GM19025 (cell line): ENCODE measurements around the gene MYO3A.

Experiments
- ATAC-seq: cut with Tn5 transposase; IDR thresholded peaks from one replicate; pipeline ENCODE4 v1.9.1; 2021; ENCODE audit warnings: mild to moderate bottlenecking, low read depth, moderate library complexity; ENCODE audit not compliant: unreplicated experiment

The MYO3A gene

GRCh38 chr10:26211781-26212444, 277.9 kb downstream of the MYO3A start:
- ATAC-seq = no peak

DNA sequence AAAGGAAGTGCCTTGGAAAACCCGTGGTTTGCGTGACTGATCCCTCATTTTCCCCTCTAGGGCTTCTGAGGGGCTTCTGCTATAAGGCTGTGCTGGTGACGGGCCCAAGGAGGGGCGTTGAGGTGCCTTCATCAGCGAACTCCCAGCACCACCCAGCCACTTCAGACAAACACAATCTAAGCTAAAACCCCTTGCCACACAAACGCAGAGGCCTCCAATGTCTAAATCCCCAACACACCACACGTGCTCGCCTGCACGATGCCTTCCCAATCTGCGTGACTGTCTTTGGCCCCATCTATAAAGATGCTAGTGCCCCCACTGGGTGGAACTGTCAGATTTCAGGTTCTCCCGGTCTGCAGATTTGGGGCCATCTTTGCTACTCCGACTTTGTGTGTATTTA, 278.5 kb downstream of the MYO3A start:
- no peak for ATAC-seq

DNA sequence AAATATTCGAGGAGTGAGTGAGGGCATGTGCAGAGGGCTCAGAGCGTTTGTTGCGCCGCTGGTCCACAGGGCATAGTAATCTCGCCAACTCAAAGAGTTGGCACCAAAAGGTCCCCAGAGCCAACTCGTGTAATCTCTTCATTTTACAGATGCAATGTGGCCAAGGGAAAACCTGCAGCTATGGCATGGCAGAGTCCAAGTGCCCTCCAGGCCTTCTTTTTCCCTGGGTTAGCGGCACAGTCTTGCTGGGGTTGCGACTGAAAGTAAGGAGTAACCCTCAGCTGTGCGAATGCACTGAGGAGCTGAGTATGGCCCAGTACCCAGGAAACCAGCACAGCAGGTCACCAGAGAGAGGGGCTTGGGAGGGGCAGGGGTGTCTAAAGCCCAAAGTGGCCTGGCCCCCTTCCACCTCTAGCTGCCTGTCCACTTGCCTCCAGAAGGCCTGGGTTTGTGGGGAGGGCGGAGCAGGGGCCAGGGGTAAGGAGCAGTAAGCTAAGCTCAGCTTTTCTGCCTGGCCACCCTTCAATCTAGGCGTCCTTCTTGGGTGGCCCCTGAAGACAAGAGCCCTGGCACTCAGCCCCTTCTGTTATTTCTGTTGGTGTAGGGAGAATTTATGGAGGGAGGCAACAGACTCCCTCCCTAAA, 279.2 kb downstream of the MYO3A start:
- ATAC-seq = no peak

GRCh38 chr10:26214004-26214403, 280.0 kb downstream of the MYO3A start:
- ATAC-seq = no peak

DNA sequence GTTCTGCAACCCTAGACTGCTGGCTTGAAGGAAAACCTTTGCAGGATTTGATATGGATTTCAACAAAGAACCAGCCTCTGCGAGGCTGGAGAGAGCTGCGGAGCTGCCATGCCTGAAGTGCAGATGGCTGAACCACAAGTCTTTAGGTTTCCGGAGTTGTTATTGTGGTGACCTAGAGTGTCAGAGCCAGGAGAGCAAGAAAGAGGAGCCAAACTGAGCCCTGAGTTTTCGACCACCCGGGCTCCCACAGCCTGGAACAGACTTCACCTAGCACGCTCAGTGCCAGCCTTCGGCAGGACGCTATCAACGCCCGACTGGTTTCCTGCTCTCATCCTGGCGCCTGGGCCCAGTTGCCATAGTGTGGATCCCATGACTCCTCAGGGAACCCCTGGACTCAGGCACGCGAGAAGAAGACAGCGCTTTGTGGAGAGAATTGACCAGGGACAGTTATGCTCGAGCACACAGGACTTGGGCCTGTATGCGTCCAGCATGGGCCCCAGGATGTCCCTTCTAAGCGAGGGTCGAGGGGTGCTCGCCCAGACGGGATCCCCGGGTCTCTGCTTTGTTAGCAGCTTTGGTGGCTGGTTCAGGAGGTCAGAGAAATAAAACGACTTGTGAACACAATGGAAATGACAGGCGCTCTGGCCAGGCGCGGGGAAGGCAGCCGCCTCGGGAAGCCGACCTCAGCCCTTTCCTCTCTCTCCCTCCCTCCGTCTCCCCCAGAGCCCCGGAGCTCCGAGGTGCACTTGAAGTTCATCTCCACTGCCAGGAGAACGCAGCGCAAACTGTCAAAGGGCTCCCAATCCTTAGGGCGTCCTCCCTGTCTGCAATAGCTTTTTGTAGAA, 280.7 kb downstream of the MYO3A start:
- no peak for ATAC-seq

DNA sequence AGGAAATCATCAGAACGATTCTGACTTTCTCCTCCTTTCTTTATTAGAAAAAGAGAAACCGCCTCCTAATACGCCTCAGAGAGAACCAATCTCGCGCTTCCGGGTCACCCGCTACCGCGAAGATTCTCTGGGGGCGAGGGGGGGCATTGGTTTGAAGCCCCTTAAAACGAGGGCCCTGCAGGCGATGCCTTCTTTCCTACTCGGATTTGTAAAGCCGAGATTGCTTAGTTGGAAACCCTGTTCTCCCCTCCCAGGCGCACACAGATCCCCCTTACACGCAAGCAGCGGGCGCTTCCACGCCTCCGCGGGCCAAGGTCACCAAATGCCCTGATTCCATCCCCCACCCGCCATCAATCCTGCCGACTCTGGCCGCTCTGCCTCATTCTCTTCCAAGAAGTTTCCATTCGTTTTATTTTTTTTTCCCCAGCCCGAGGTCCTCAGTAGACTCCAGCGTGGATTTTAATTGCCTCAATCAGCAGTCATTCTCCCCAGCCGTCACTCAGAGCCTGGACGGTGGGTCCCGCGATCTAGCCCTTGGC, 281.4 kb downstream of the MYO3A start:
- no peak for ATAC-seq

DNA sequence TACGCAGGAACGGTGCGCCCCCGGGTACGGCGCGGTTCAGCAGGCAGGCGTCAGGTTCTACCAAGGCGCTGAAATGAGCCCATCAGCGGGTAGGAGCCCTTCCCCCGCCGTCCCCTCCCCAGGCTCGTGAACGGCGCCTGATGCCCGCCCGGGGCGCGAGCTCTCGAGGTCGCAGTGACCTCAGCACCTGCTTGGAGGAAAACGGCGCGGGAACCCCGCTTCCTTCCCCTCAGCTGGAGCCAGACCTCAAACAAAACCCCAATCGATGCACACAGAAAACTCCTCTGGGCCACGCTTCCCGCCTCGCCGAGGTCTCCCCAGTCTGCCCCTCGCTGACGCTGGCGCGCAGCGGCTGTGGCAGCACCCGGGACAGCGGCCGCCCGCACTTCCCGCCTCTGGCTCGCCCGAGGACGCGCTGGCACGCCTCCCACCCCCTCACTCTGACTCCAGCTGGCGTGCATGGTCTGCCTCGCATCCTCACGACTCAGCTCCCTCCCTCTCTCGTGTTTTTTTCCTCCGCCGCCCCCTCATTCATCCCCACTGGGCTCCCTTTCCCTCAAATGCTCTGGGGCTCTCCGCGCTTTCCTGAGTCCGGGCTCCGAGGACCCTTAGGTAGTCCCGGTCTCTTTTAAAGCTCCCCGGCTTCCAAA, 282.0 kb downstream of the MYO3A start:
- no peak for ATAC-seq

GRCh38 chr10:26216585-26217395, 282.8 kb downstream of the MYO3A start, which contains the start of gene GAD2:
Gene GAD2 (plus strand): TSS chr10:26216774. CDS start chr10:26216810, 36 bp downstream.
- no peak for ATAC-seq

GRCh38 chr10:26217396-26218086, 283.5 kb downstream of the MYO3A start:
- ATAC-seq = no peak

DNA sequence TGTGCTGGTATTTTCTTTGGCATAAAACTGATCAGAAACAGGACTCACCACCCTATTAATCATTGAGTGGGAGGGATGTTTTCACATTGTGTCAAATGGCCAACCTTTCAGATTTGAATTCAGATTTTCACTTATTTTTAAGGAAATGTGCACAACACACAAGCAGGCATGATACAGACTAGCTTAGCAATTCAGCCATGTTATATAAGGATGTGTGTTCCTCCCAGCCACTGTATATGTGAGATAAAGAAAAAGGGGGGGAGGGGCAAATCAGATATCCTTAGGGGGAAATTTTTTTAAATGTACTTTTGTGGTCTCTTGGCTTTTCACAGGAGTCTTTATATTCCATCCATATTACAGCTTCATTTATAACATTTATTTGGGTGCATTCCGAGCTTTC, 285.6 kb downstream of the MYO3A start:
- no peak for ATAC-seq

GRCh38 chr10:26220901-26221300, 286.9 kb downstream of the MYO3A start:
- ATAC-seq = no peak

DNA sequence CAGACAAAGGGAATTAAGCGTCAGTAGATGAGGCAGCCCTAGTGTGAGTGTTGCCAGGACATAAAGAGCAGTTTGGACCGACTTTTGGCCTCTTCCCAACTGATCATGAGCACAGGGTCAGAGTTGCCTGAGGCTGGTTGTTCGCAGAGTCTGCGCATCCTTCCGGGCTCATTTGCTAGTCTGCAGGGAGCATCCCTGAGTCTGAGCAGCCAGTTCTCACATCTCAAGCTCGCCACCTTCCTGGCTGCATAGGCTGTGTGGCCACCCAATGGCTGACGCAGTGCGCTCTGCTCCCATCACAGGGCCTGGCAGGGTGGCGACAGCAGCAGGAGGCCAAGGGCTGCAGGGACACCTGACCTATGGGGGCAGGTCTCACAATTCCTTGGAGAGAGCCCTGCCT, 287.5 kb downstream of the MYO3A start:
- ATAC-seq = no peak

GRCh38 chr10:26222563-26222962, 288.5 kb downstream of the MYO3A start:
- ATAC-seq = no peak

- no peak for ATAC-seq
Measured at GRCh38 chr10:26225322-26225721, 291.3 kb downstream of the MYO3A start.

- no peak for ATAC-seq
Measured at GRCh38 chr10:26227786-26228185, 293.8 kb downstream of the MYO3A start.

DNA sequence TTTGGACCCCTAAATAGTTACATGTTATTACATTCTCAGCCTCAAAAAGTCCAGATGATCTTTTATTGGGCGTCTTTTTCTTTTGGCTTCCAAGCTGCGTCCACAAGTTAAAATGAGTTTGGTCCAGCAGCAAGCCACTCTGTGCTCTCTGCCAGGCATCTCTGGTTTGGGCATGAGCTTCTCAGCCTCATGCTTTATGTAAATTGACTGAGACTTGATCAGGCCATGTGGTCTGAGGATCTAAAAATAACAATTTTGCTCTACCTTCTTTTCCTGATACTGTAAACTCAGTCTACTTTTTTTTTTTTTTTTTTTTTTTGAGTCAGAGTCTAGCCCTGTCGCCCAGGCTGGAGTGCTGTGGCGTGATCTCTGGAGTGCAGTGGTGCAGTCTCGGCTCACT, 298.1 kb downstream of the MYO3A start:
- ATAC-seq = no peak

DNA sequence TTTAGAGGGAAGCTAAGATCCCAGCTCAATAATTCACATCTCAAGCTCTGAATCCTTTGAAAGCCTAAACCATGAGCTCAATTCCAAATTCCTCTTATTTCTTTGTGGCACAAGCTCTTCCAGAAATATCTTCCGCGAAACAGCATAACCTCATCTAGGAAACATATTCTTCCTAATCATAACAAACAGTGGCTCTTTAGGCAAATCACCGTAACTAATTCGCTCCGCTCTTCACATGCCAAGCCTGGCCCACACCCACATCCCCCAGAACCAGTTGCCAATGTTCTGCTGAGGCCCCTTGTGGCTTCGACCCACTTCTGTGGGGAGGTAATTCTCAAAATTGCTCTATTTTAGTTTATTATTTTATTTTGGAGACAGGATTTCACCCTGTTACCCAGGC, 301.7 kb downstream of the MYO3A start:
- no peak for ATAC-seq

DNA sequence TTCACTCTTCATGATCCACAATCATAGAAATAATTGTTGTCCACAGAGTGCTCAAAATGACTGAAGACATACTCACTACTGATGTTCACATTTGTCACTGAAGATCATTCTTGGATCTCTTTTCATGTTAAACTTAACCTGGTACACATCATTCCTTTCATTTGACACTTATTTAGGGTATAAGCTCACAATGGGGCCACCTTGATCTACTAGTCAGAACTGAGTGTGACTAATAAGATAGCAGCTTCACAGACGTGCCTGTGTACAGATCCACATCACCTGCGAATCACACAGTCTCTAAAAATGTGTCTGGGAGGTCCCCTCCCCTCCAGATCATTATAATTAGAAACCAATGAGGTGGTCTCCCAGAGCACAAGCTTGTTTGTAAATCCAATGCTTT, 304.3 kb downstream of the MYO3A start:
- ATAC-seq = no peak

DNA sequence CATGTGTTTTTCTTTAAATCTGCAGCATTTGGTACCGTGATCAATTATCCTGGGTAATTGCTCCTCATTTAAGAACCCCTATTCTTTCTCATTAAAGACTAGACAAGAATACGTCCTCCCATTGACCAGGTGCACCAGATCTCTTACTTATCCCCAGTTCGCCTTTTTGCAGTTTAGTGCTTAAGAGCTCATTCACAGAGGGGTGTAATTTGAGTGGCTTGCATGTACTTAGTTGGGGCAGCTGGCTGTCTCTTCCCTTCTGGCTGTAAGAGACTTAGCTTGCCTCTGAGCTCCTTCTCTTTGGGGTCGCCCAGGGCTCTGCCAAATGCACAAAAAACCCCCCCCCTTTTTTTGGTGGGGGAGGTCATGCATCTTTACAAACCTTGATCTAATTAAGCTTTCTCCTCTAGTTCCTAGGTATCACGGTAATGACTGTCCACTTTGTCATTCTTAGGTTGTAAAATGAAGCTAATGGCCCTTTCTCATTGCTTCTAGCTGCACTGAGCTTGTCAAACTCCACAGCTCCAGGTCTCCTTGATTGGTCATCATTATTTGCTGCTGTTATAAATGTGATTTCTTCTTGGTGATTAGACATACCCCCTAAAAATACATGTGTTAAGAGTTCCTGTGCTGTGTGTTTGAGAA, 308.8 kb downstream of the MYO3A start:
- ATAC-seq = no peak
